Pancreas (tissue), 10 donors: ENCODE results near the gene PRKCE. TPM values are rescaled to one million over a fixed set of nuclear protein-coding genes. Genes with fewer than 3 reads are reported as not detected.
"Not testable (repeated sequence)": the region's sequence is repeated elsewhere in the genome, so short reads cannot be mapped to it uniquely, and the experiment has no call there.

Experiments
- ATAC-seq, 4 donors: fragments of 200-7000 bp; cut with Tn5 transposase; one replicate each; pipeline versions ENCODE4 v1.8.0 to v1.9.1; 2020; ENCODE audit warnings: mild to moderate bottlenecking in 4 of 4, moderate library complexity in 4 of 4
- DNase-seq, 6 donors: peaks; one replicate each; pipeline ENCODE4 v3.0.0-alpha.2; 2020
- FAIRE-seq: peaks from 2 replicates; lab custom pipeline; 2012; peaks lifted over from hg19 to GRCh38; lab: Jason Lieb, UNC
- H3K27ac ChIP-seq, 4 donors: fragments of 200-600 bp; sonication (generic); 1 replicate in 3 of 4; 2 replicates in 1 of 4; pipeline versions ENCODE4 v1.5.0 to v1.8.0; 2020
- H3K27me3 ChIP-seq, 4 donors: fragments of 200-600 bp; one replicate each; pipeline ENCODE4 v1.8.0; 2021
- H3K36me3 ChIP-seq, 3 donors: fragments of 200-600 bp; sonication (generic) in 1 of 3; one replicate each; pipeline versions ENCODE4 v1.5.0 to v1.8.0; 2020 to 2021
- H3K4me1 ChIP-seq, 3 donors: fragments of 200-600 bp; one replicate each; pipeline ENCODE4 v1.8.0; 2021
- H3K4me3 ChIP-seq, 4 donors: fragments of 200-600 bp; sonication (generic) in 2 of 4; one replicate each; pipeline versions ENCODE4 v1.5.0 to v1.8.0; 2020 to 2021
- H3K9me3 ChIP-seq, 4 donors: fragments of 200-600 bp; one replicate each; pipeline ENCODE4 v1.8.0; 2021
- WGBS, 2 donors: extraction: QIAGEN DNeasy Blood & Tissue Kit; methylation state at CpG; one replicate each; pipeline ENCODE4 v1.1.7; 2013; 5-methylcytosine and 5-hydroxymethylcytosine counted together
- intact Hi-C, 3 donors: fragments of 100-400 bp; cut with DNase I; formaldehyde crosslinking; loops; one replicate each; pipeline versions ENCODE4 v1.11.1 to v1.14.2; 2022
- polyA plus RNA-seq, 2 donors: library from polyadenylated mRNA; stranded (reverse); fragments of 200-250 nt; gene quantifications; one replicate each; pipeline ENCODE4 v1.2.3, GENCODE V29; 2013
- total RNA-seq, 6 donors: library from RNA; stranded (reverse); fragmentation: NEBNext Ultra II Directional in 4 of 6; extraction: Animal tissue kit (Norgen Biotek cat#: 25700) in 4 of 6; gene quantifications; one replicate each; pipeline versions ENCODE4 v1.2.1 to v1.2.4, GENCODE V29; 2021 to 2023
- TF ChIP-seq, protein P1 (sequence below), 4 donors: fragments of 200-600 bp; sonication (generic) in 3 of 4; IDR thresholded peaks; one replicate each; pipeline versions ENCODE4 v1.5.0 to v1.8.0; 2021; ENCODE audit warnings: antibody characterized with exemption in 4 of 4
- donor health status: healthy with polysubstance abuse.
- donor health status: DM: no; HTN: no; CAD: no; lungs with moderate emphysema.
- donor health status: DM: no; HTN: no; CAD: no.
- donor health status: control.
- donor health status: control.
- donor health status: Bipolar disorder and iron deficiency.
- donor health status: DM: yes; HTN: yes; CAD: no.
- donor health status: DM: no; HTN: no; CAD: no.
- donor health status: DM: no; HTN: no; CAD: no.
- donor health status: DM: yes; HTN: yes; CAD: no.

PRKCE gene
- total and polyA plus RNA-seq, 8 donors, result 4.0 to 19.4 (median 10.0) TPM

DNA sequence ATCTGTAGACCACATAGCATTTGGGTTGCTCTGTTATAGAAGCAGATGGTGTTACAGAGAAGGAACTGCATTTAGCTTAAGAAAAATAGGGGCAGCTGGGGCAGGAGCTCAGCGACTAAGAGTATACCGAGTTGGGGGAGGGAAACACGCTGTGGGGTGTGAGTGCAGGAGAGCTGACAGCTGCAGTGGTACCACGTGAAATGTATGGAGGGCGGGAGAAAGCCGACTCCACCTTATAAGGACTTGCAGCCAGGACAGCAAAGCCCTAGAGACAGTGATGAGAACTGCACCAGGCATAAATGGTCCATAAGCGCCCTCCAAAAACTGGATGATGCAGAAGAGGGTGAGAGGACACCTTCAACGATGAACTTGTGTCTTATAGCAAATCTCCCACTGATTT, 237.6 kb downstream of the PRKCE start:
- Histone ChIP-seq H3K27ac (peak overlapping the region in 1 of 4 donors; percentile 19), H3K4me3 (no peak overlapping the region), H3K9me3 (no peaks in the 10 kb centered on the region), H3K27me3 (no peaks in the 10 kb centered on the region), H3K36me3 (no peaks in the 10 kb centered on the region), H3K4me1 (peaks cover 19 to 57% (median 49%) of the 10 kb centered on the region in 3 donors)
- TF ChIP-seq, protein P1, sequence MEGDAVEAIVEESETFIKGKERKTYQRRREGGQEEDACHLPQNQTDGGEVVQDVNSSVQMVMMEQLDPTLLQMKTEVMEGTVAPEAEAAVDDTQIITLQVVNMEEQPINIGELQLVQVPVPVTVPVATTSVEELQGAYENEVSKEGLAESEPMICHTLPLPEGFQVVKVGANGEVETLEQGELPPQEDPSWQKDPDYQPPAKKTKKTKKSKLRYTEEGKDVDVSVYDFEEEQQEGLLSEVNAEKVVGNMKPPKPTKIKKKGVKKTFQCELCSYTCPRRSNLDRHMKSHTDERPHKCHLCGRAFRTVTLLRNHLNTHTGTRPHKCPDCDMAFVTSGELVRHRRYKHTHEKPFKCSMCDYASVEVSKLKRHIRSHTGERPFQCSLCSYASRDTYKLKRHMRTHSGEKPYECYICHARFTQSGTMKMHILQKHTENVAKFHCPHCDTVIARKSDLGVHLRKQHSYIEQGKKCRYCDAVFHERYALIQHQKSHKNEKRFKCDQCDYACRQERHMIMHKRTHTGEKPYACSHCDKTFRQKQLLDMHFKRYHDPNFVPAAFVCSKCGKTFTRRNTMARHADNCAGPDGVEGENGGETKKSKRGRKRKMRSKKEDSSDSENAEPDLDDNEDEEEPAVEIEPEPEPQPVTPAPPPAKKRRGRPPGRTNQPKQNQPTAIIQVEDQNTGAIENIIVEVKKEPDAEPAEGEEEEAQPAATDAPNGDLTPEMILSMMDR (IDR thresholded peaks at IDR 0.05), result no peak
- intact Hi-C loops, result no loop called here
- WGBS, 2 donors, result 41 to 43% methylated on average over 8 of the region's 8 CpGs
- peak in 4 of 6 donors; percentile 42 to 64 (median 50) for DNase-seq
- no peak for FAIRE-seq
- peak; percentile 47 to 60 (median 56) for ATAC-seq

DNA sequence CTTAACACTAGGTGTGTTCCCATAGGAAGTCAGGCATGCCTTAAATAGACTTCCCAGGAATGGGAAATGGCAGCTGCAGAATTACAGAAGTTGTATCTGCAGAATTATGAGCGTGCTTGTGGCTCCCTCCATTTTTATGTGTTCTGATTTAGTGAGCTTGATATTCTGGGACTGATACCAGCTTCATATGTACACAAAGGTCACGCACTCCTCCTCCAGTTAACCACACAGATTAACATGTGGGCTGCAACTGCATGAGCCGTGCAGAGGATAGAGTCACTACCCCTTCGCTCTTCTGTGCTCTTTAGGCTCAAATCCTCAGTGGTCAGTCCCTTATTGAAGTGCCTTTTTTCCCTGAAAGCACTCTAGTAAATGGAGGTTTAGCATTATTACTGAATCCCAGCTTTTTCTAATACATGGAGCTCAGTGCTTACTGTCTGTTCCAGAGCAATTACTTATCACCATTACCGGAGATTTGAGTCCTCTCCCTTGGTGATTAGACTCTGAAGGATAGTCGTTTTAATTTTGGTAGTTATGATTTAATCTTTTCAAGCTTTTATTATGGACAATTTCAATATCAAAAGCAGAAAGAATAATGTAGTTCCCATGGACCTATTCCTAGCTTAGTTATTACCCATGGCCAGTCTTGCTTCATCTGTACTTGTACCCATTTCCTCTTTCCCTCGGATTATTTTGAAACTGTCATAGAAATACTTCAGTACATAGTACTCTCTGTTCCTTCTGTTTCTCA, 238.3 kb downstream of the PRKCE start:
- no peak for DNase-seq
- peak overlapping the region in 1 of 4 donors; percentile 5 for H3K27ac ChIP-seq
- no peaks in the 10 kb centered on the region for H3K27me3 ChIP-seq
- peak in 3 of 4 donors; percentile 12 to 40 (median 26) for ATAC-seq
- intact Hi-C loops, result no loop called here
- peaks cover 19 to 52% (median 49%) of the 10 kb centered on the region in 3 donors for H3K4me1 ChIP-seq
- H3K36me3 ChIP-seq, result no peaks in the 10 kb centered on the region
- TF ChIP-seq, protein P1 (IDR thresholded peaks at IDR 0.05), result no peak
- no peak overlapping the region for H3K4me3 ChIP-seq
- 42 to 47% methylated on average over 7 of the region's 7 CpGs for WGBS, 2 donors
- no peaks in the 10 kb centered on the region for H3K9me3 ChIP-seq
- no peak for FAIRE-seq

DNA sequence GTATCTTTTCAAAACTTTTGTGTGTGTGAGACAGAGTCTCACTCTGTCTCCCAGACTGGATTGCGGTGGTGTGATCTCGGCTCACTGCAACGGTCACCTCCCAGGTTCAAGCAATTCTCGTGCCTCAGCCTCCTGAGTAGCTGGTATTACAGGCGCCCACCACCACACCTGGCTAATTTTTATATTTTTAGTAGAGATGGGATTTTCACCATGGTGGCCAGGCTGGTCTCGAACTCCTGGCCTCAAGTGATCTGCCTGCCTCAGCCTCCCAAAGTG, 238.8 kb downstream of the PRKCE start:
- H3K27me3 ChIP-seq, FAIRE-seq, ATAC-seq, H3K9me3 ChIP-seq, intact Hi-C loops, H3K4me3 ChIP-seq, H3K36me3 ChIP-seq, DNase-seq: not testable (repeated sequence)
- WGBS, 2 donors, result 94 to 98% methylated on average over 6 of the region's 6 CpGs
- peaks cover 19 to 47% (median 45%) of the 10 kb centered on the region in 3 donors for H3K4me1 ChIP-seq
- H3K27ac ChIP-seq, result peak overlapping the region in 1 of 4 donors; percentile 61

DNA sequence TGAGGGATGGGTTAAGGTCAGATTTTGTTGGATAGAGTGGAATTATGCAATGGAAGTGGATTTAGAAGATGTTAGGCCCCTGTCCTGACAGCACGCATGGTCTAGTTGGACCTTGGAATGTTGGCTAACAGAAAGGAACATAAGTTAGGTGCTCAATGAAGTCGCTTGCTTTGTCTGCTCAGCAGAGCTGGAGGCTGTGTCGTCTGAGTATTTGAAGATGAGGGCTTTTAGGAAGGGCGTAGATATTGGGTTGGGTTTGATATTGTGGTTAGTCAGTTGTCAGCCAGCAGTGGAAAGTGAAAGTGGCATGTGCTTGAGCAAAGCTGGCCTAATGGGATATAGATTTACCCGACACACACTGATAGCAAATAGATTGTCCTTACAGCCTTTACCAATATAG, 239.3 kb downstream of the PRKCE start:
- Histone ChIP-seq H3K9me3 (no peaks in the 10 kb centered on the region), H3K36me3 (no peaks in the 10 kb centered on the region), H3K27ac (peak overlapping the region in 3 of 4 donors; percentile 8 to 61 (median 55)), H3K4me1 (peaks cover 19 to 42% (median 41%) of the 10 kb centered on the region in 3 donors), H3K4me3 (no peak overlapping the region), H3K27me3 (no peaks in the 10 kb centered on the region)
- intact Hi-C loops, result no loop called here
- 75 to 79% methylated on average over 5 of the region's 5 CpGs for WGBS, 2 donors
- ATAC-seq (peak in 2 of 4 donors; percentile 9 to 13), DNase-seq (no peak), FAIRE-seq (no peak)
- TF ChIP-seq, protein P1 (IDR thresholded peaks at IDR 0.05), result no peak

DNA sequence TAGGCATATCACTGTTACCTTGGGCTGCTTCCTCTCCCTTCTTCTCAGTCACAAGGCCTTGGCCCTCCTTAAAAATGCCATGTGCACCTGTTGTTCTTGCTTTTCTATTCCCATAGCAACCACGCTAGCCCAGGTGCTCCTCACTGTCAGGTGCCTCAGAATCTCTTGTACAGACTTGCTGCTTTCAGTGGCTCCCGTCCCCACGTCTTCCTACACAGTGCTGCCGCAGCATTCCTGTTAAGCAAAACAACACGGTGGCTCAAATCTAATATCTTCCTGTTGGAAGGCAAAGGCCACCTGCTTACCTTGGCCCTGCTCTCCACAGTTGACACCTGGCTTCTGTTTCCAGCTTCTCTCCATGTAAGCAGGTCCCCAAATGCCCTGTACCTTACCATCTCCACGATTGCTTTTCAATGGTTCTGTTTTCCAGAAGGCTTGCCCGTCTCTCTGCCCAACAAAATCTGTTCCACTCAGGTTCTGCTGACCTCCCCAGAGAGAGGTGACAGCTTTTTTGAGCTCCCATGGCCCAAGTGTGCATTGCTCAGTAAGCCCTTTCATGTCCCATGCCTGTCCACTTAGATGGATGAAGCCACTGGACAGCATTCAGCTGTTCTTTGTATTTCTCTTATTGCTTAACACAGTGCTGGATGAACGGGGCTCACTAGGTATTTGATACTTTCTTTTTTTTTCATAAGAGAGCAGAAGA, 240.4 kb downstream of the PRKCE start:
- 24 to 28% methylated on average over 8 of the region's 8 CpGs for WGBS, 2 donors
- no peaks in the 10 kb centered on the region for H3K27me3 ChIP-seq
- H3K4me3 ChIP-seq, result no peak overlapping the region
- H3K36me3 ChIP-seq, result no peaks in the 10 kb centered on the region
- no peak for FAIRE-seq
- DNase-seq, result peak in 4 of 6 donors; percentile 52 to 77 (median 63)
- TF ChIP-seq, protein P1 (IDR thresholded peaks at IDR 0.05), result no peak
- ATAC-seq, result peak; percentile 68 to 80 (median 75)
- intact Hi-C loops, result no loop called here
- H3K9me3 ChIP-seq, result no peaks in the 10 kb centered on the region
- peaks cover 19 to 42% (median 41%) of the 10 kb centered on the region in 3 donors for H3K4me1 ChIP-seq
- peak overlapping the region; percentile 55 to 65 (median 63) for H3K27ac ChIP-seq
